Epidermal melanocyte (primary cell): ENCODE measurements around the gene ANXA1.

ENCODE experiments used
- DNase-seq: peaks from one replicate; pipeline ENCODE4 v3.0.0; 2011; ENCODE audit warnings: low spot score; ENCODE audit not compliant: insufficient read length

ANXA1 gene

GRCh38 chr9:73206851-73207250, 55.2 kb downstream of the ANXA1 start:
- DNase-seq = no peak

GRCh38 chr9:73210886-73211666, 59.4 kb downstream of the ANXA1 start:
- DNase-seq = no peak

DNA sequence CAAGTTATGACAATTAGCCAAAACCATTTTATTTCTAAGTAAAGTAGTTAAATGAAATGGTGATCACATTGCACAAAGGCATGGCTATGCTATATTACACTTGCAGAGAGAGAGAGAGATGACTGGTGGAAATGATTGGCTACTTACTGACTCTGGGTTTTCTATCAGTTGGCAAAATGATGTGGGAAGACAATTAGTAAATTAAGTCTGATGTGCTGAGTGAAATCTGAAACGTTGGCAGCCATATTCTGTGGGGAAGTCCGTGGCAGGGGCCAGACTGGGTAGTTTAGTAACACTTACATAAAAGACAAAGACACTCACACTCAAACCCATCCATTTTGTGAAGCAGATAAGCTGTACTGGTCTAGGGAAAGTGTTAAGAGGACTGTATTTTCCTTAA, 61.6 kb downstream of the ANXA1 start:
- DNase-seq = no peak

DNA sequence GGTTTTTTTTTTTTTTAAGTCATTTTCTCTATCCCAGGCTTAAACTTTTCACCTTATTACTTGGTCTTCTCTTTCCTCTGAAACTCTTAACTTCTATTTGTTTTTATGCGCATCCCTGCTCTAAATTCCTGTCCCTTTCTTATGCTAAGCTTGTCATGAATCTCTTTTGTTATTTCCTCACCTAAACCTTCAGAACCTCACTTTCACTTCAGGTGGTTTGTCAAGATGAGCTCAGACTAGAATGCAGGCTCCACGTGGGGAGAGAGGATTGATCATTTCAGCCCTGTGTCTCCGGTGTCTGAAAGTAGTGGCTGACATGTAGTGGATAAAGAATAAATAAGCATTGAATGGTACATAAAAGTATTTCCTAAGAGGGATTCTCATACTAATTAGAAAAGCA, 63.6 kb downstream of the ANXA1 start:
- no peak for DNase-seq

DNA sequence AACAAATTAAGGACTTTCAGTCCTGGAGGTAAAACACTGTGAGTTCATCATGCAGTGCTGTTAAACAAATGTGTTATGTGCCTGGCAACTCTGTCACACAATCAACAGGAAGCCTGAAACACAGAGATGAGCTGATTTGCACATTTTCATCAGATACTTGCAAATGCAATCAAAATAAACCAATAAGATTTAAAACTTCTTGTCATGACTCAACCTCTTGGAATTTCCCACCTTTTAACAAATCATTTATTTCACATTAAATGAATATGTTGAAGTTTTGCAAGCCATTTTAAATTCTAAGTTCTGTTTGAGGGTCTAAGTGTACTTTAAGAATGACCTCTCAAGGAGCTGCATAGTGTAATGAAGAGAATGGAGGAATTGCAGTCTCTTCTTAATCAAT, 64.4 kb downstream of the ANXA1 start:
- no peak for DNase-seq
